ENCODE data around the gene PRR19.

The PRR19 gene

GRCh38 chr19:42349378-42350107, 47.6 kb downstream of the PRR19 start:
- DNase-seq (ENCODE audit: low spot score) = no peak

- no peak for DNase-seq (ENCODE audit: low spot score)
Observed at GRCh38 chr19:42350417-42350816, 48.5 kb downstream of the PRR19 start.

GRCh38 chr19:42351079-42351735, 49.3 kb downstream of the PRR19 start:
- no peak for DNase-seq (ENCODE audit: low spot score)

- DNase-seq (ENCODE audit: low spot score) = no peak
Observed at GRCh38 chr19:42352301-42353259, 50.6 kb downstream of the PRR19 start.

GRCh38 chr19:42353341-42354015, 51.5 kb downstream of the PRR19 start:
- DNase-seq (ENCODE audit: low spot score) = no peak

GRCh38 chr19:42355896-42356295, 54.0 kb downstream of the PRR19 start:
- no peak for DNase-seq (ENCODE audit: low spot score)

- DNase-seq (ENCODE audit: low spot score) = no peak
Observed at GRCh38 chr19:42356686-42357085, 54.8 kb downstream of the PRR19 start.

GRCh38 chr19:42357290-42357689, 55.4 kb downstream of the PRR19 start:
- no peak for DNase-seq (ENCODE audit: low spot score)

Measured in hematopoietic multipotent progenitor cell treated with erythropoietin and hydrocortisone succinate and interleukin-3 and kit ligand, for 17 days (in vitro differentiated cells).